H1 (cell line): ENCODE results near the gene DHRS3. TPM values are rescaled to one million over a fixed set of nuclear protein-coding genes. Genes with fewer than 3 reads are reported as not detected.

Experiments used
- BACH1 ChIP-seq: IDR thresholded peaks from 2 replicates; pipeline ENCODE4 v1.6.1; 2012; ENCODE audit warnings: low read length, improper control_type of control experiment
- CHD7 ChIP-seq: fragments of 300-600 bp; sonication (generic); IDR thresholded peaks from 2 replicates; pipeline ENCODE4 v1.7.1; 2012; ENCODE audit warnings: low read length, moderate library complexity, mild to moderate bottlenecking, inconsistent platforms; ENCODE audit not compliant: insufficient replicate concordance
- EGR1 ChIP-seq: IDR thresholded peaks from 2 replicates; pipeline ENCODE4 v1.6.1; 2011; ENCODE audit warnings: low read depth, low read length, borderline replicate concordance
- HDAC2 ChIP-seq, 2 experiments: fragments of 300-600 bp in 1 of 2; sonication (generic) in 1 of 2; IDR thresholded peaks; 2 replicates each; pipeline ENCODE4 v1.6.1; 2011 to 2012; ENCODE audit warnings: low read depth in 2 of 2, low read length in 2 of 2, mild to moderate bottlenecking in 2 of 2, moderate library complexity in 2 of 2, borderline replicate concordance in 1 of 2, inconsistent platforms in 1 of 2
- KDM4A ChIP-seq: IDR thresholded peaks from one replicate; pipeline ENCODE4 v1.7.1; 2012; ENCODE audit warnings: low read depth, mild to moderate bottlenecking, moderate library complexity, low read length, inconsistent platforms; ENCODE audit not compliant: severe bottlenecking
- KDM5A ChIP-seq: fragments of 200-600 bp; IDR thresholded peaks from 2 replicates; pipeline ENCODE4 v1.7.1; 2012; ENCODE audit warnings: mild to moderate bottlenecking, low read length, inconsistent platforms, mixed read lengths
- POLR2AphosphoS5 ChIP-seq: IDR thresholded peaks from 2 replicates; pipeline ENCODE4 v1.6.1; 2011; ENCODE audit warnings: low read depth, low read length
- RAD21 ChIP-seq, 2 experiments: IDR thresholded peaks in 1 of 2; conservative IDR thresholded peaks in 1 of 2; 2 replicates each; pipeline ENCODE4 v1.6.1; 2011; ENCODE audit warnings: low read depth in 2 of 2, low read length in 2 of 2, improper control_type of control experiment in 1 of 2, inconsistent platforms in 1 of 2, mild to moderate bottlenecking in 1 of 2, moderate library complexity in 1 of 2
- SIN3A ChIP-seq, 2 experiments: IDR thresholded peaks in 1 of 2; conservative IDR thresholded peaks in 1 of 2; 2 replicates each; pipeline ENCODE4 v1.6.1; 2011 to 2012; ENCODE audit warnings: low read length in 2 of 2, improper control_type of control experiment in 1 of 2, low read depth in 1 of 2, mild to moderate bottlenecking in 1 of 2
- SP1 ChIP-seq: IDR thresholded peaks from 2 replicates; pipeline ENCODE4 v1.6.1; 2011; ENCODE audit warnings: low read depth, low read length
- polyA plus RNA-seq, 7 experiments: library from polyadenylated mRNA; depleted of rRNA in 3 of 7; stranded (reverse) in 5 of 7; unstranded in 2 of 7; fragments of >200 nt in 5 of 7; fragments of 200-250 nt in 2 of 7; gene quantifications; 1 replicate in 5 of 7; 2 replicates in 1 of 7; 4 replicates in 1 of 7; pipeline versions ENCODE4 v1.2.1 to v1.2.3, GENCODE V29; 2011 to 2013; ENCODE audit warnings: missing spikeins in 2 of 7, mixed read lengths in 2 of 7
- total RNA-seq: library from RNA; stranded (reverse); fragmentation: NEBNext Ultra II Directional; extraction: Animal tissue kit (Norgen Biotek cat#: 25700); gene quantifications from 2 replicates; pipeline ENCODE4 v1.2.1, GENCODE V29; 2021

Gene DHRS3
- total and polyA plus RNA-seq, 2 of the 8 experiments (the other 6 are each of a cell fraction or from before 2014, with no cell fraction given) = 32.5 to 36.4 TPM

DNA sequence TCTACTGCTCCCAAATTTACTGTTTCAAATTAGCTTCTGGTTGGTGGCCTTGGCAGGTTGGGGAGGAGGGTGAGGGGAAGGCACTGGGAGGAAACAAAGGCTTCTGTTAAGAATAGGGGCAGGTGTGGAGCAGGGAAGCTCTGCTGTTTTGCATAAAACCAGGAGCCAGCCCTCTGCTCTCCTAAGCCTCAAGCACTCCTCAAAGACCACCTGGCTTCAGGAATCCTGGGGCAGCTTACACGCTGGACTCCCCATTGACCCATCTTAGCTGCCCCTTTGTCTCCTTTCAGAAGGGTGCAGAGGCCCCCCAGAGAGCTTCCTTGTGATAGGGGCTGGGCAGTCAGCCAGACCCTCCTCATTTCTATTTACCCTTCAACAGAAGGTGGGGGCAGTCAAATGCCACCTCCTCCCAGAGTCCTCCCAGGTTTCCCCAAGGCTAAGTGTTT lies 11.5 kb upstream of the DHRS3 start (continued):
- TF ChIP-seq CHD7 (peak; percentile 35), POLR2AphosphoS5 (no peak), HDAC2 (IDR thresholded peaks at IDR 0.05; ENCODE audit: borderline replicate concordance in 1 of 2, low read depth in 2 of 2, low read length in 2 of 2) (peak; percentile 73 to 96; a peak in 3 of 4 replicates), EGR1 (0 out of 2 replicates have a peak, but pooled peaks have one; percentile 31), SIN3A (conservative IDR thresholded peaks at IDR 0.05 in 1 of 2, IDR thresholded peaks at IDR 0.05 in 1 of 2; ENCODE audit: low read depth in 1 of 2, low read length in 2 of 2) (no peak; a peak in 1 of 4 replicates), KDM4A (no peak), SP1 (0 out of 2 replicates have a peak, but pooled peaks have one; percentile 47), BACH1 (no peak), KDM5A (no peak), RAD21 (IDR thresholded peaks at IDR 0.05 in 1 of 2, conservative IDR thresholded peaks at IDR 0.05 in 1 of 2; ENCODE audit: low read depth in 2 of 2, low read length in 2 of 2) (peak; percentile 10 to 11; a peak in 2 of 4 replicates)
